GM18508 (cell line): Measurements from ENCODE around the gene THRAP3.
"Not testable (repeated sequence)": the region's sequence is repeated elsewhere in the genome, so short reads cannot be mapped to it uniquely, and the experiment has no call there.

Experiments used
- ATAC-seq: cut with Tn5 transposase; IDR thresholded peaks from one replicate; pipeline ENCODE4 v1.9.1; 2021; ENCODE audit warnings: moderate number of reproducible peaks; ENCODE audit not compliant: insufficient read depth, unreplicated experiment

The THRAP3 gene

DNA sequence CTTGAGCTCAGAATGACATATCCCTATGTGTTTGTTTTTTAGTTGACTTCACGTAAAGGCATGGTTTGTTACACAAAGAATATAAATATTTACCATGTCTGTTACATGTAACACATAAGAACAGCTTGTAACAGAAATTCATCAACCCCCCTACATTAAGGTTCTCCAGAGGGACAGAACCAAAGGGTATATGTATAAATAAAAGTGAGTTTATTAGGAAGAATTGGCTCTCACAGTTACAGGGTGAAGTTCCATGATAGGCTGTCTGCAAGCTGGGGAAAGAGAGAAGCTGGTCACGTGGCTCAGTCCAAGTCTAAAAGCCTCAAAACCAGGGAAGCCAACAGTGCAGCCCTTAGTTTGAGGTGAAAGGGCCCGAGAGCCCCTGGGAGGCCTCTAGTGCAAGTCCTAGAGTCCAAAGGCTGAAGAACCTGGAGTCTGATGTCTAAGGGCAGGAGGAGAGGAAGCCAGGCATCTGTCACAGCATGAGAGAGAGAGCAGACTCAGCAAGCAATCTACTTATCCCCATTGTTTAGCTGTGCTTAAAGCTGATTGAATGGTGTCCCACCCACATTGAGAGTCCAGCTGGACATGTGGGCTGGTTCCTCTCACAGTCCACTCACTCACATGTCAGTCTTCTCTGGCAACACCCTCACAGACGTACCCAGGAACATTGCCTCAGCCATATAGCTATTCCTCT is 15.8 kb downstream of the THRAP3 start:
- ATAC-seq, result no peak

GRCh38 chr1:36247538-36247937 is 23.3 kb downstream of the THRAP3 start:
- no peak for ATAC-seq

DNA sequence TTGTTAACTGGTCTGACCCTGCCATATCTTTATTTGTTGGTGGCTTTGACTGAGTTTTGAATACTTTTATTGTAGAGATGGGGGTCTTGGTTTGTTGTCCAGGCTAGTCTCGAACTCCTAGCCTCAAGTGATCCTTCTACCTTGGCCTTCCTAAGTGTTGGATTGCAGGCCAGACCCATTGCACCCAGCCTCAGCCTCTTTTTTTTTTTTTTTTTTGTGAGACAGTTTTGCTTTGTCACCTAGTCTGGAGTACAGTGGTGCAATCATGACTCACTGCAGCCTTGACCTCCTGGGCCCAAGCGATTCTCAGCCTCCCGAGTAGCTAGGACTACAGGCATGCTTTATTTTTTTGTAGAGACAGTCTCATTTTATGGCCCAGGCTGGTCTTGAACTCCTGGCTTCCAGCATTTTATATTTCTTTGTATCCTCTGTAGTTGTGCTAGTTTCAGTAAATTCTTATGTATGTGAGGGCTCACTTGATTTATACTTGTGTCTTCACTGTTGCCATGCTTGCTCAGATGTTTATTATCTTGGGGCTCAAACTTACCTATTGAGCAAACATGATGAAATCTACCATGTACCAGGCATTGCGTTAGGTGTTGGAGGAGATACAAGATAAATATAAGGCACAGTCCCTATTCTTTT is 24.1 kb downstream of the THRAP3 start:
- ATAC-seq, result no peak

DNA sequence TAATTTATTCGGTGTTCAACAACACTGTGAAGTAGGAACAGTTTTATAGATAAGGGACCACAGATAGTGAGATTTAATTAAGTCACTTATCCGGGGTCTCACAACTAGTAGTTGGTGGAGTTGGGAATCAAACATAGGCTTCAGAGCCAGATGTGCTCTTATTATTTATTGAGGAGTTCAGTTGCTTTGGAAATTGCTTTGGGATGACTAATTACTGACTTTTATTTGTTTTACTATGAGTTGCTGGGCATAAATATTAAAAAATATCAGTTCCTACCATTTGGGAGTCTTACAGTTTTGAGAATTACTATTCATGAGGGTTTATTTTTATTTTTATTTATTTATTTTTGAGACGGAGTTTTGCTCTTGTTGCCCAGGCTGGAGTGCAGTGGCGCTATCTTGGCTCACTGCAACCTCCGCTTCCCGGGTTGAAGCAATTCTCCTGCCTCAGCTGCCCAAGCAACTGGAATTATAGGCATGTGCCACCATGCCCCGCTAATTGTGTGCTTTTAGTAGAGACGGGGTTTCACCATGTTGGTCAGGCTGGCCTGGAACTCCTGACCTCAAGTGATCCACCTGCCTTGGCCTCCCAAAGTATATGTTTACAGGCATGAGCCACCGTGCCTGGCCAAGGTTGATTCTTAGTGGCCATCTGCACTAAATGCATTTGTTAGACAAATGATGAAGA is 27.7 kb downstream of the THRAP3 start:
- no peak for ATAC-seq

DNA sequence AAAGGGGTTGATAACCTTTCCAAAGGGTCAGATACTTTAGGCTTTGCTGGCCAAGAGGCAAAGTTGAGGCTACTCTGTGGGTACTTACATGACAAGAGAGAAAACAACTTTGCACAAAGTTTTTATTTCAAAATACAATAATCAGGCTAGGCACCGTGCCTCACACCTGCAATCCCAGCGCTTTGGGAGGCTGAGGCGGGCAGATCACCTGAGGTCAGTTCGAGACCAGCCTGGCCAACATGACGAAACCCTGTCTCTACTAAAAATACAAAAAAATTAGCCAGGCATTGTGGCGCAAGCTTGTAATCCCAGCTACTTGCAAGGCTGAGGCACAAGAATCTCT is 28.2 kb downstream of the THRAP3 start:
- not testable (repeated sequence) for ATAC-seq

DNA sequence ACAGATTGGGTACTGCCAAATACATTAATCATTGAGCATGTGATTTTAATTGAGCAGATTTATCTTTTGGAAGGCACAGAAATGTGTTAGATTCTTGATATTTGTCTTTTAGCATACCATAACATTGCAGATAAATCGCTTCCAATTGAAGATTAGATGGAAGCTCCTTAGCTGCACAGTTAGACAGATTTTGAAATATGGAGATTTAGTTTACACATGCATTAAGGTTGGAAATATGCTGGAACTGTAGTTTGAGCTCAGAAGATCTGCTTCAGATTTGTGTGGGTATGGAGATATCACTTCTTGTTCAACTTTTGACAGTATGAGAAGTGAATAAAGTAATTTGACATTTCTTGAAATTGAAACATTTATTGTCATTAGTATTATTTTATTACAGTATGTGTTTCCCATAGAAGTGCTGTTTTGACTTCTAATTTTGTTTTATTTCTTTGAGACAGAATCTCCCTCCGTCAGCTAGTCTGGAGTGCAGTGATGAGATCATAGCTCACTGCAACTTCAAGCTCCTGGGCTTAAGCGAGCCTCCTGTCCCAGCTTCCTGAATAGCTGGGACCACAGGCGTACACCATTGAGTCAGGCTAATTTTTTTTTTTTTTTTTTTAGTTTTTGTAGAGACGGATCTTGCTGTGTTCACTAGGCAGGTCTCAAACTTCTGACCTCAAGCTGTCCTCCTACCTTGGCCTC is 29.1 kb downstream of the THRAP3 start:
- ATAC-seq, result no peak

GRCh38 chr1:36256558-36257374 is 32.5 kb downstream of the THRAP3 start:
- no peak for ATAC-seq

GRCh38 chr1:36257375-36257767 is 33.1 kb downstream of the THRAP3 start:
- no peak for ATAC-seq

GRCh38 chr1:36258960-36259344 is 34.7 kb downstream of the THRAP3 start:
- ATAC-seq, result no peak

DNA sequence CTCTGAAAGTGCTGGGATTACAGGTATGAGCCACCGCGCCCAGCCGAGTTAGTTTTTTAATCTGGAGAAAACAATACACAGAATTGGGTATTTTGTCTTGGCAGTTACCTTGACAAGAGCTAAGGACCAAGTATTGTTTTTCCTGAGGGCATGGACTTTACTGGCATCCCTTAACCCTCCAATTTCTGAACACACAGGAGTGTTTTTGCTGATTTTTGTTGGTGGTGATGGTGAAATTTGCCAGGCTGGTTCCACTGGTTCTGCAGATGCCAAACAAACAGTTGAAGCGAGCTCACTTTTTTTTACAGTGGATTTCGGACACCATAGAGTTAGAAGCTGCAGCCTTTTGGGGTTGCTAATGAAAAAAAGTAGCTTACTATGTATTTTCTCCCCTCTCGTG is 44.7 kb downstream of the THRAP3 start:
- ATAC-seq, result no peak

DNA sequence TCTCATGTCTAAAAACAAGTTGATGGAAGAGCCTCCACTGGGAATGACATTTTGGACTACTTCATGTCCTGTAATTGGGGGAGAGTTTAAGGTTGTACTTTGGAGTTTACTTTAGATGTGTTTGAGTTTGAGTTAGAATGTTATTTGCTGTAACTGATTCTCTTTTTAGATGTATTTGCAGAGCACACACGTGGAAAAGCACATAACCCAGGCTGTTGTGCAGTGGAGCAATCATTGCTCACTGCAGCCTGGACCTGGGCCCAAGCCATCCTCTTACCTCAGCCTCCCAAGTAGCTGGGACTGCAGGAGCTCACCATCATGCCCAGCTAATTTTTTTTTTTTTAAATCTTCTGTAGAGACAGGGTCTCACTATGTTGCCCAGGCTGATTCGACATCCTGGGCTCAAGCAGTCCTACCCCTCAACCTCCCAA is 45.2 kb downstream of the THRAP3 start:
- no peak for ATAC-seq

DNA sequence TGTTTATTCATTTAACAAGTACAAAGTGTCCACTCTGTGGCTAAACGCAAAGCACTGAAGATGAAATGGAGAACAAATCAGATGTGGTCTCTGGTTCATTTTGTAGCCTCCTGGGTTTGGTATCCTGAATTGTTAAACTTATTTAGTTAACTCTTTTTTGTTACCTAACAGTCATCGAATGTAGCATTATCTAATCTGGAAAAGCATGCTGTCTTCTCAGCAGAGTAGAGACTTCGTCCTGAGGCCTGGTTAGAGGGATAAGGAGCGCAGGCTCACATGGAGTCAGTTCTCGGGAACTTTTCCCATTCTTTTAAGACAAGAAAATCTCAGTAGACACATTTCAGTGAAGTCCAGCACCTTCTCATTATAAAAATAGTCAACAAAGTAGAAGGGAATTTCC is 48.8 kb downstream of the THRAP3 start:
- no peak for ATAC-seq

DNA sequence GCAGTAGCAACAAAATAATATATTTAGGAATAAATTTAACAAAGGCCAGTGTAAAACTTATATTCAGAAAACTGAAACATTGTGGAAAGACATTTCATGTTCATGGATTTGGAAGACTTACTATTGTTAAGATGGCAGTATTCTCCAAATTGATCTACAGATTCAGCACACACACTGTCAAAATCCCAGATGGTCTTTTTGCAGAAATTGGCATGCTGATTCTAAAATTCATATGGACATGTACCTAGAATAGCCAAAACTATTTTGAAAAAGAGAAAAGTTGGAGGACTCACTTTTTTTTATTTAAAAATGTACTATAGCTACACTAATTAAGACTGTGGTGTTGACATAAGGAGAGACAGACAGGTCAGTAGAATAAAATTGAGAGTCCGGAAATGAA is 50.0 kb downstream of the THRAP3 start:
- no peak for ATAC-seq

DNA sequence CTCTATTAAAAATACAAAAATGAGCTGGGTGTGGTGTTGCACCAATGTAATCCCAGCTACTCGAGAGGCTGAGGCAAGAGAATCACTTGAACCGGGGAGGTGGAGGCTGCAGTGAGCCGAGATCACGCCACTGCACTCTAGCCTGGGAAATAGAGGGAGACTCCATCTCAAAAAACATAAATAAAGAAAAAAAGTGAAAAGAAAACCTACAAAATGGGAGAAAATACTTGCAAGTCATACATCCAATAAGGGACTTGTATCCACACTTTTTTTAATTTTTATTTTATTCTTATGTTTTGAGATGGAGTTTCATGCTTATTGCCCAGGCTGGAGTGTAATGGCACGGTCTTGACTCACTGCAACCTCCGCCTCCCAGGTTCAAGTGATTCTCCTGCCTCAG is 52.4 kb downstream of the THRAP3 start:
- no peak for ATAC-seq

DNA sequence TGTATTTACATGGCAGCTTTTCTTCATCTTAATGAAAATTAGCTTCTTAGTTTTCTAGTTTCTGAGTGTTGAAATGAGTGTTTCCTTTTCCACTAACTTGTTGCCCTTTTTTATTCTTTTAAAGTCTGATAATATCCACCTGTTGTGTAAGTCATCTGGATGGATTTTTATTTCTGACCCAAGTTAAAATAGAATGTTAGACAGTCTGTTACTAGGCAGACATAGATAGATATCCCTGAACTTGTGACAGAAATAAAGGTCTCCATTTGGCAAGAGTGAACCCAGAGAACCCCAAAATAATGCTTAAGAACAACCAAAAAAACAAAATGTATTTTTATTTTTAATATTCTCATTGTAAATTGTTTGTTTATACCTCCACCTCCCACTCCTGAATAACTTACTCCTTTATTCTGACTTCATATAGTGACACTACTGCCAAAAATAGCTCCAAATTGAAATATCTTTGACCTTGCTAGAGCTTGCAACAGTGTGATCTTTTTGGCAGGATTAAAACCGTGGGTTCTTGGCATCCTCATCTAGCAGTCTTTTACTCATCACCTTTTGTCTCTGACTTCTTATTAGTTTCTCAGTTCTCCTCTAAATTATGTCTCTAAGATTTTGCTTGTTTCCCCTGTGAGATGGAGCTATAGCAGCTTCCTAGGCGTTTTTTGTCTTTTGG is 55.0 kb downstream of the THRAP3 start:
- no peak for ATAC-seq

- ATAC-seq, result no peak
Observed at GRCh38 chr1:36279789-36280296, 55.6 kb downstream of the THRAP3 start.

DNA sequence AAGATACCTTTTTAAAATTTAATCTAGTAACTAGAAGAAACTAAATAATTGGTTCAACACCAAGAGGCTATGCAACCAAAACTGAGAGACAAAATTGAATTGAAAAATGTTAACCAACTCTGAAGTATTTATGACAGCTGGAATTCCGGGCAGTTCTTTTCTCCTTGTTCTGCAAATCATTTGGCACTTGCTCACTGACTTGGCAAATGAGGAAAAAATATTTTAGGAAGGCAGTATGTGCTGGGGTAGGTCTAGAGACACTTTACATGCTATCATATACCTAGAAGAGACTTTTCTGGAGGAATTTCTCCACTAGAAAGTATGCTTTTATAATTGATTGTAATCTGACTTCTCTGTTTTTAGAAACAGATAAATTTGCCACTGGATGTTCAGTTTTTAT is 59.8 kb downstream of the THRAP3 start:
- ATAC-seq, result no peak

DNA sequence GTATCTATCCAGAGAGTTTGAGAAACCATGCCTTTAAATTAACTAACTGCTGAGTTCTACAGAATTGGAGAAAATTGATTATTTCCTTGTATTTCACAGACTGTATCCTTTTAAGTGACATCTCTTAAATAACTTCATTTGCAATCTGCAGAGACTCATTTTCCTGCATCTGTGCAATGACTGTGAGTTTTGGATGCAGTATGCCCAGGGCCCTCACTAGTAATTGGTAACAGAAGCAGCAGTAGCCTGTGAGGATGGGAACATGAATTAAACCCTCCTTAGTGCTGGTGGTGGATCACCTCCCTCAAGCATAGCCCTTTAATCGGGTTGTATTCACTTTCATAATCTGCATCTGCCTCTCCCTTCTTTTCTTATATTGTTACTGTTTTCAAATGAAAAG is 60.3 kb downstream of the THRAP3 start:
- no peak for ATAC-seq

- ATAC-seq, result no peak
Observed at GRCh38 chr1:36285443-36286101, 61.3 kb downstream of the THRAP3 start.
